Keratinocyte (primary cell): Measurements from ENCODE around the gene BBS9. TPM values are rescaled to one million over a fixed set of nuclear protein-coding genes. Genes with fewer than 3 reads are reported as not detected.

Experiments
- DNase-seq: peaks from one replicate; pipeline ENCODE4 v3.0.0-alpha.2; 2011; ENCODE audit warnings: low read depth, missing footprints, low spot score
- FAIRE-seq: peaks from 2 replicates; lab custom pipeline; 2011; peaks lifted over from hg19 to GRCh38; lab: Jason Lieb, UNC
- H2AFZ ChIP-seq: 2 replicates; pipeline ENCODE4 v1.6.0; 2012; ENCODE audit warnings: low read length, control low read depth, inconsistent platforms; ENCODE audit not compliant: control insufficient read depth
- H3K27ac ChIP-seq: 2 replicates; pipeline ENCODE4 v1.5.1; 2011; ENCODE audit warnings: low read length; ENCODE audit not compliant: control insufficient read depth, insufficient read depth
- H3K27me3 ChIP-seq: 3 replicates; pipeline ENCODE4 v1.6.0; 2011; ENCODE audit warnings: low read length; ENCODE audit not compliant: control insufficient read depth, insufficient read depth; ENCODE audit errors: extremely low read depth
- H3K36me3 ChIP-seq, 2 experiments: 2 replicates in 1 of 2; 3 replicates in 1 of 2; pipeline ENCODE4 v1.5.1; 2011; ENCODE audit warnings: low read length in 2 of 2, mild to moderate bottlenecking in 1 of 2; ENCODE audit not compliant: control insufficient read depth in 2 of 2, insufficient read depth in 2 of 2; ENCODE audit errors: extremely low read depth in 1 of 2
- H3K4me1 ChIP-seq: 3 replicates; pipeline ENCODE4 v1.5.1; 2011; ENCODE audit warnings: low read length; ENCODE audit not compliant: control insufficient read depth, insufficient read depth; ENCODE audit errors: extremely low read depth
- H3K4me2 ChIP-seq: 3 replicates; pipeline ENCODE4 v1.6.0; 2011; ENCODE audit warnings: low read depth, low read length; ENCODE audit not compliant: control insufficient read depth, insufficient read depth; ENCODE audit errors: extremely low read depth
- H3K4me3 ChIP-seq, 3 experiments: fragments of 200-600 bp in 1 of 3; sonication (generic) in 1 of 3; 2 replicates in 2 of 3; 3 replicates in 1 of 3; pipeline ENCODE4 v1.5.1; 2011 to 2016; ENCODE audit warnings: low read length in 3 of 3, mild to moderate bottlenecking in 3 of 3, control low read depth in 2 of 3, inconsistent platforms in 1 of 3, low read depth in 1 of 3, mixed read lengths in 1 of 3, mixed run types in 1 of 3, moderate library complexity in 1 of 3; ENCODE audit not compliant: control insufficient read depth in 2 of 3, insufficient read depth in 2 of 3; ENCODE audit errors: extremely low read depth in 1 of 3
- H3K79me2 ChIP-seq: 2 replicates; pipeline ENCODE4 v1.6.0; 2012; ENCODE audit warnings: low read length; ENCODE audit not compliant: control insufficient read depth, insufficient read depth
- H3K9ac ChIP-seq: 3 replicates; pipeline ENCODE4 v1.6.0; 2011; ENCODE audit warnings: low read length; ENCODE audit not compliant: control insufficient read depth, insufficient read depth; ENCODE audit errors: extremely low read depth
- H3K9me1 ChIP-seq: 3 replicates; pipeline ENCODE4 v1.6.0; 2011; ENCODE audit warnings: low read length; ENCODE audit not compliant: control insufficient read depth, insufficient read depth; ENCODE audit errors: extremely low read depth
- H3K9me3 ChIP-seq: 2 replicates; pipeline ENCODE4 v1.5.1; 2012; ENCODE audit warnings: low read depth, low read length; ENCODE audit not compliant: control insufficient read depth
- H4K20me1 ChIP-seq: 3 replicates; pipeline ENCODE4 v1.6.0; 2011; ENCODE audit warnings: low read length; ENCODE audit not compliant: control insufficient read depth, insufficient read depth; ENCODE audit errors: extremely low read depth
- EZH2 ChIP-seq: IDR thresholded peaks from one replicate; pipeline ENCODE4 v1.6.1; 2012; ENCODE audit warnings: inconsistent platforms, mild to moderate bottlenecking, low read length, moderate library complexity
- dilution Hi-C: fragments of 300-500 bp; cut with MboI; formaldehyde crosslinking; loops from one replicate; pipeline ENCODE4 v1.7.0; 2020; ENCODE audit warnings: low sequenced_read_pairs; ENCODE audit not compliant: extremely low pct_ligation_motif_present
- polyA plus RNA-seq, 5 experiments: library from polyadenylated mRNA; depleted of rRNA in 3 of 5; stranded (reverse) in 3 of 5; stranded (forward) in 1 of 5; unstranded in 1 of 5; fragments of >200 nt; gene quantifications; 1 replicate in 1 of 5; 2 replicates in 3 of 5; 3 replicates in 1 of 5; pipeline versions ENCODE4 v1.2.1 to v1.2.3, GENCODE V29; 2011 to 2012; ENCODE audit warnings: missing spikeins in 2 of 5, low read depth in 1 of 5, low replicate concordance in 1 of 5
- TF ChIP-seq, protein P1 (sequence below), 3 experiments: IDR thresholded peaks in 1 of 3; conservative IDR thresholded peaks in 1 of 3; optimal IDR thresholded peaks in 1 of 3; 2 replicates in 2 of 3; 3 replicates in 1 of 3; pipeline versions ENCODE3 to v1.5.1; 2011; ENCODE audit warnings: low read length in 3 of 3, mild to moderate bottlenecking in 3 of 3, moderate library complexity in 2 of 3, control low read depth in 1 of 3, inconsistent platforms in 1 of 3; ENCODE audit not compliant: insufficient read depth in 2 of 3; ENCODE audit errors: extremely low read depth in 1 of 3

The BBS9 gene
- polyA plus RNA-seq, 1 donor (not counting 4 experiments of a cell fraction or from before 2014, with no cell fraction given), result 7.6 TPM

DNA sequence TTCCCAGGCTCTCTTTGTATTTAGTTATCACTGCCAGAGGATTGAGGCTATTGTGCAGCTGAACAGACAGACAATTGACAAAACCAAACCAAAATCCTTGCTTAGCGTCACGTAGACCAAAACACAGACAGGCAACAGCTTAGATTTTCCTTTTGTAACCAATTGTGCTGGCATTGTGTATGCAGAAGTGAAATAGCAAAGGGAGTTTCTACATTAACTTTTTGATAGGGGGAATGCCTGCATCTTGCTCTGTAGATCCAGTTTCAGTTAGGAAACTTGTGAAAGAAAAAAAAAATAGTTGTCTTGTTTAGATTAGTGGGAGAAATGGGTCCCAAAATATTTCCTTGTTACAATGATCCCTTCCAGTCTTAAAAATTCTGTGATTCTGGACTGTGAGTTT is 333.8 kb downstream of the BBS9 start:
- no peaks in the 10 kb centered on the region for H3K36me3 ChIP-seq
- no peaks in the 10 kb centered on the region for H4K20me1 ChIP-seq

DNA sequence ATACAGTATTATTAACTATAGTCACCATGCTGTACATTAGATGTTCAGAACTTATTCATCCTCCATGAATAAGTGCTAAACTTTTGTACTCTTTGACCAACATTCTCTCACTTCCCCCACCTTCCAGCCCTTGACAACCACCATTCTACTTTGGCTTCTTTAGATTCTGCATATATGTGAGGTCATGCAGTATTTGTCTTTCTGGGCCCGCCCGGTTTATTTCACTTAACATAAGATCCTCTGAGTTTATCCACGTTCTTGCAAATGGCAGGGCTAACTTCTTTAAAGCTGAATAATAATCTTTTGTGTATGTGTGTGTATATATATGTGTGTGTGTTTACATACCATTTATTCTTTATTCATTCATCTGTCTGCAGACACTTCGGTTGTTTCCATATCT is 336.8 kb downstream of the BBS9 start:
- DNase-seq (no peak), FAIRE-seq (no peak)
- H3K9ac ChIP-seq, result no peak overlapping the region
- no peak overlapping the region for H2AFZ ChIP-seq
- TF ChIP-seq EZH2, result no peak
- TF ChIP-seq, protein P1, sequence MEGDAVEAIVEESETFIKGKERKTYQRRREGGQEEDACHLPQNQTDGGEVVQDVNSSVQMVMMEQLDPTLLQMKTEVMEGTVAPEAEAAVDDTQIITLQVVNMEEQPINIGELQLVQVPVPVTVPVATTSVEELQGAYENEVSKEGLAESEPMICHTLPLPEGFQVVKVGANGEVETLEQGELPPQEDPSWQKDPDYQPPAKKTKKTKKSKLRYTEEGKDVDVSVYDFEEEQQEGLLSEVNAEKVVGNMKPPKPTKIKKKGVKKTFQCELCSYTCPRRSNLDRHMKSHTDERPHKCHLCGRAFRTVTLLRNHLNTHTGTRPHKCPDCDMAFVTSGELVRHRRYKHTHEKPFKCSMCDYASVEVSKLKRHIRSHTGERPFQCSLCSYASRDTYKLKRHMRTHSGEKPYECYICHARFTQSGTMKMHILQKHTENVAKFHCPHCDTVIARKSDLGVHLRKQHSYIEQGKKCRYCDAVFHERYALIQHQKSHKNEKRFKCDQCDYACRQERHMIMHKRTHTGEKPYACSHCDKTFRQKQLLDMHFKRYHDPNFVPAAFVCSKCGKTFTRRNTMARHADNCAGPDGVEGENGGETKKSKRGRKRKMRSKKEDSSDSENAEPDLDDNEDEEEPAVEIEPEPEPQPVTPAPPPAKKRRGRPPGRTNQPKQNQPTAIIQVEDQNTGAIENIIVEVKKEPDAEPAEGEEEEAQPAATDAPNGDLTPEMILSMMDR (optimal IDR thresholded peaks at IDR 0.05 in 1 of 3, IDR thresholded peaks at IDR 0.05 in 1 of 3, conservative IDR thresholded peaks at IDR 0.05 in 1 of 3; ENCODE audit: extremely low read depth in 1 of 3, insufficient read depth in 2 of 3, low read length in 3 of 3), result no peak
- no peaks in the 10 kb centered on the region for H3K9me3 ChIP-seq
- H3K36me3 ChIP-seq, result no peaks in the 10 kb centered on the region
- H3K9me1 ChIP-seq, result no peaks in the 10 kb centered on the region
- dilution Hi-C loops, result no loop called here
- no peak overlapping the region for H3K4me2 ChIP-seq
- no peaks in the 10 kb centered on the region for H4K20me1 ChIP-seq
- no peaks in the 10 kb centered on the region for H3K27me3 ChIP-seq
- no peaks in the 10 kb centered on the region for H3K79me2 ChIP-seq
- H3K4me3 ChIP-seq, result no peak overlapping the region
- no peaks in the 10 kb centered on the region for H3K4me1 ChIP-seq
- H3K27ac ChIP-seq, result no peak overlapping the region

More for the DNA sequence above, 333.8 kb downstream of the BBS9 start:
- TF ChIP-seq, protein P1 (optimal IDR thresholded peaks at IDR 0.05 in 1 of 3, IDR thresholded peaks at IDR 0.05 in 1 of 3, conservative IDR thresholded peaks at IDR 0.05 in 1 of 3; ENCODE audit: extremely low read depth in 1 of 3, insufficient read depth in 2 of 3, low read length in 3 of 3), result no peak
- TF ChIP-seq EZH2, result no peak
- Histone ChIP-seq H3K9me3 (no peaks in the 10 kb centered on the region), H3K4me1 (no peaks in the 10 kb centered on the region), H3K27me3 (no peaks in the 10 kb centered on the region), H3K27ac (no peak overlapping the region), H3K9ac (no peak overlapping the region), H3K9me1 (no peaks in the 10 kb centered on the region), H3K4me2 (no peak overlapping the region), H3K4me3 (no peak overlapping the region), H3K79me2 (no peaks in the 10 kb centered on the region), H2AFZ (no peak overlapping the region)
- DNase-seq, result no peak
- dilution Hi-C loops, result no loop called here
- no peak for FAIRE-seq
